Kidney (tissue), 14 donors: Measurements from ENCODE around the gene RASGRF1. TPM values are rescaled to one million over a fixed set of nuclear protein-coding genes. Genes with fewer than 3 reads are reported as not detected.

Source experiments
- DNase-seq, 5 donors: peaks; one replicate each; pipeline ENCODE4 v3.0.0-alpha.2; 2013 to 2020
- FAIRE-seq: peaks from 2 replicates; lab custom pipeline; 2012; peaks lifted over from hg19 to GRCh38; lab: Jason Lieb, UNC
- H3K27ac ChIP-seq, 2 donors: one replicate each; pipeline ENCODE4 v1.7.0; 2013; ENCODE audit warnings: low read depth in 2 of 2, low read length in 2 of 2, inconsistent platforms in 1 of 2
- H3K27me3 ChIP-seq: one replicate; pipeline ENCODE4 v1.7.1; 2013; ENCODE audit warnings: low read length, inconsistent platforms; ENCODE audit not compliant: control insufficient read depth, insufficient read depth
- H3K36me3 ChIP-seq, 3 donors: one replicate each; pipeline versions ENCODE4 v1.7.0 to v1.7.1; 2013; ENCODE audit warnings: low read length in 3 of 3, control low read depth in 1 of 3, inconsistent platforms in 1 of 3; ENCODE audit not compliant: insufficient read depth in 3 of 3, control insufficient read depth in 2 of 3
- H3K4me1 ChIP-seq, 3 donors: one replicate each; pipeline versions ENCODE4 v1.7.0 to v1.7.1; 2013; ENCODE audit warnings: low read length in 3 of 3, inconsistent platforms in 1 of 3, low read depth in 1 of 3; ENCODE audit not compliant: control insufficient read depth in 2 of 3, insufficient read depth in 2 of 3
- H3K4me3 ChIP-seq, 3 donors: one replicate each; pipeline versions ENCODE4 v1.7.0 to v1.8.1; 2013; ENCODE audit warnings: low read length in 3 of 3, control low read depth in 1 of 3, inconsistent platforms in 1 of 3
- H3K9ac ChIP-seq, 3 donors: one replicate each; pipeline versions ENCODE4 v1.7.0 to v1.7.1; 2013; ENCODE audit warnings: low read length in 3 of 3, control low read depth in 1 of 3, inconsistent platforms in 1 of 3
- H3K9me3 ChIP-seq, 3 donors: one replicate each; pipeline versions ENCODE4 v1.7.0 to v1.7.1; 2013; ENCODE audit warnings: low read length in 3 of 3, control low read depth in 1 of 3, inconsistent platforms in 1 of 3; ENCODE audit not compliant: control insufficient read depth in 2 of 3, insufficient read depth in 1 of 3
- CTCF ChIP-seq: IDR thresholded peaks from 3 replicates; pipeline ENCODE4 v1.5.1; 2012; ENCODE audit warnings: mild to moderate bottlenecking, moderate library complexity, borderline replicate concordance; ENCODE audit not compliant: insufficient read depth; ENCODE audit errors: extremely low read depth
- intact Hi-C: fragments of 100-400 bp; cut with DNase I; formaldehyde crosslinking; loops from one replicate; pipeline ENCODE4 v1.11.1; 2022
- polyA plus RNA-seq: library from polyadenylated mRNA; stranded (reverse); fragments of 350-450 nt; fragmentation: Illumina TruSeq; extraction: RNeasy Lipid Tissue Mini Kit (QIAGEN cat#74804); gene quantifications from one replicate; pipeline ENCODE4 v1.2.3, GENCODE V29; 2014; ENCODE audit warnings: low read depth, low replicate concordance; ENCODE audit not compliant: insufficient read depth
- total RNA-seq: library from RNA; stranded (reverse); fragmentation: NEBNext Ultra II Directional; extraction: Animal tissue kit (Norgen Biotek cat#: 25700); gene quantifications from one replicate; pipeline ENCODE4 v1.2.1, GENCODE V29; 2021
- donor health status: control.
- donor health status: control.
- donor health status: control.
- donor health status: control.
- donor health status: control.
- donor health status: DM: yes; HTN: yes; CAD: no.
- donor health status: Normal renal cell carcinoma (clear cell type).

RASGRF1 gene
- total and polyA plus RNA-seq, 2 donors from 2014 or later = 0.98 to 4.2 TPM

GRCh38 chr15:79023918-79024317 lies 66.7 kb downstream of the RASGRF1 start:
- TF ChIP-seq CTCF = no peak
- Histone ChIP-seq H3K9me3 (peaks cover 0 to 2% (median 0%) of the 10 kb centered on the region in 3 donors), H3K27me3 (no peaks in the 10 kb centered on the region), H3K4me3 (peak overlapping the region in 1 of 3 donors; percentile 16), H3K27ac (no peak overlapping the region), H3K4me1 (no peaks in the 10 kb centered on the region), H3K36me3 (no peaks in the 10 kb centered on the region), H3K9ac (no peak overlapping the region)
- no peak for FAIRE-seq
- DNase-seq = no peak
- intact Hi-C loops = no loop called here

- H3K9ac ChIP-seq = no peak overlapping the region
- no peaks in the 10 kb centered on the region for H3K36me3 ChIP-seq
- no peak for FAIRE-seq
- TF ChIP-seq CTCF = no peak
- H3K27ac ChIP-seq = no peak overlapping the region
- peaks cover 0 to 2% (median 0%) of the 10 kb centered on the region in 3 donors for H3K9me3 ChIP-seq
- peak in 1 of 5 donors; percentile 32 for DNase-seq
- H3K4me3 ChIP-seq = no peak overlapping the region
- intact Hi-C loops = no loop called here
- H3K27me3 ChIP-seq = no peaks in the 10 kb centered on the region
- H3K4me1 ChIP-seq = no peaks in the 10 kb centered on the region
Observed at GRCh38 chr15:79023546-79023890, 67.1 kb downstream of the RASGRF1 start.

GRCh38 chr15:79018960-79019359 lies 71.6 kb downstream of the RASGRF1 start:
- Histone ChIP-seq H3K9ac (no peak overlapping the region), H3K36me3 (no peaks in the 10 kb centered on the region), H3K4me3 (no peak overlapping the region), H3K9me3 (peaks cover 0 to 2% (median 0%) of the 10 kb centered on the region in 3 donors), H3K27me3 (no peaks in the 10 kb centered on the region), H3K4me1 (no peaks in the 10 kb centered on the region), H3K27ac (no peak overlapping the region)
- TF ChIP-seq CTCF = no peak
- intact Hi-C loops = no loop called here
- no peak for FAIRE-seq
- DNase-seq = peak in 1 of 5 donors; percentile 46

GRCh38 chr15:79017953-79018352 lies 72.6 kb downstream of the RASGRF1 start:
- Histone ChIP-seq H3K36me3 (no peaks in the 10 kb centered on the region), H3K27ac (no peak overlapping the region), H3K27me3 (no peaks in the 10 kb centered on the region), H3K4me3 (no peak overlapping the region), H3K9ac (no peak overlapping the region), H3K9me3 (no peaks in the 10 kb centered on the region), H3K4me1 (no peaks in the 10 kb centered on the region)
- no peak for TF ChIP-seq CTCF
- intact Hi-C loops = no loop called here
- peak in 1 of 5 donors; percentile 29 for DNase-seq
- no peak for FAIRE-seq
